ENCODE data around the gene TIMM23.

DNA sequence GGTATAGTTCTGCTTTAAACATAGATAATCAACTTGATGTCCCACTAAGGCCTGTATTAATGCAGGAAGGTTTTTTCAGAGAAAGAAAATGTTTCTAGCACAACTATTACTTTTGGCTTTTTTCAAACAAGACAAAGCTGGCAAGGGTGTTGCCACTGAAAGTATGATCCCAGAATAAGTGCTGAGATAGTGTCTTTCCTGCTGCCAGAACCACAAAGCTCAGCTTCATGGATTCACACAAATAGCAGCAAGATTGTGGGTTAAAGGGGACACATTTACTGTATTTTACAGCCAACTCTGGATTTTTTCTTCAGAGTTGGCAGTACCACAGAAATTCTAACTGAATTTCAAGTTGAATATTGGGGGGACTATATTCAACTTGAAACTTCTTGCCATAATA lies 53.8 kb downstream of the TIMM23 start:
- TF ChIP-seq ATF1 (CRISPR knock-in tag; IDR thresholded peaks at IDR 0.05) (no peak), USF1 (CRISPR knock-in tag; IDR thresholded peaks at IDR 0.05) (no peak), SP1 (CRISPR knock-in tag; conservative IDR thresholded peaks at IDR 0.05) (no peak), ELF4 (CRISPR knock-in tag; IDR thresholded peaks at IDR 0.05; ENCODE audit: low read depth) (no peak), JUN (CRISPR knock-in tag; IDR thresholded peaks at IDR 0.05) (no peak)
- TF ChIP-seq, protein P1, sequence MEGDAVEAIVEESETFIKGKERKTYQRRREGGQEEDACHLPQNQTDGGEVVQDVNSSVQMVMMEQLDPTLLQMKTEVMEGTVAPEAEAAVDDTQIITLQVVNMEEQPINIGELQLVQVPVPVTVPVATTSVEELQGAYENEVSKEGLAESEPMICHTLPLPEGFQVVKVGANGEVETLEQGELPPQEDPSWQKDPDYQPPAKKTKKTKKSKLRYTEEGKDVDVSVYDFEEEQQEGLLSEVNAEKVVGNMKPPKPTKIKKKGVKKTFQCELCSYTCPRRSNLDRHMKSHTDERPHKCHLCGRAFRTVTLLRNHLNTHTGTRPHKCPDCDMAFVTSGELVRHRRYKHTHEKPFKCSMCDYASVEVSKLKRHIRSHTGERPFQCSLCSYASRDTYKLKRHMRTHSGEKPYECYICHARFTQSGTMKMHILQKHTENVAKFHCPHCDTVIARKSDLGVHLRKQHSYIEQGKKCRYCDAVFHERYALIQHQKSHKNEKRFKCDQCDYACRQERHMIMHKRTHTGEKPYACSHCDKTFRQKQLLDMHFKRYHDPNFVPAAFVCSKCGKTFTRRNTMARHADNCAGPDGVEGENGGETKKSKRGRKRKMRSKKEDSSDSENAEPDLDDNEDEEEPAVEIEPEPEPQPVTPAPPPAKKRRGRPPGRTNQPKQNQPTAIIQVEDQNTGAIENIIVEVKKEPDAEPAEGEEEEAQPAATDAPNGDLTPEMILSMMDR (IDR thresholded peaks at IDR 0.05): no peak
- TF ChIP-seq, protein P2, sequence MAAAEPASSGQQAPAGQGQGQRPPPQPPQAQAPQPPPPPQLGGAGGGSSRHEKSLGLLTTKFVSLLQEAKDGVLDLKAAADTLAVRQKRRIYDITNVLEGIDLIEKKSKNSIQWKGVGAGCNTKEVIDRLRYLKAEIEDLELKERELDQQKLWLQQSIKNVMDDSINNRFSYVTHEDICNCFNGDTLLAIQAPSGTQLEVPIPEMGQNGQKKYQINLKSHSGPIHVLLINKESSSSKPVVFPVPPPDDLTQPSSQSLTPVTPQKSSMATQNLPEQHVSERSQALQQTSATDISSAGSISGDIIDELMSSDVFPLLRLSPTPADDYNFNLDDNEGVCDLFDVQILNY (CRISPR knock-in tag; IDR thresholded peaks at IDR 0.05): no peak
- TF ChIP-seq, protein P3, sequence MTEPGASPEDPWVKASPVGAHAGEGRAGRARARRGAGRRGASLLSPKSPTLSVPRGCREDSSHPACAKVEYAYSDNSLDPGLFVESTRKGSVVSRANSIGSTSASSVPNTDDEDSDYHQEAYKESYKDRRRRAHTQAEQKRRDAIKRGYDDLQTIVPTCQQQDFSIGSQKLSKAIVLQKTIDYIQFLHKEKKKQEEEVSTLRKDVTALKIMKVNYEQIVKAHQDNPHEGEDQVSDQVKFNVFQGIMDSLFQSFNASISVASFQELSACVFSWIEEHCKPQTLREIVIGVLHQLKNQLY (CRISPR knock-in tag; IDR thresholded peaks at IDR 0.05): no peak
- TF ChIP-seq, protein P4, sequence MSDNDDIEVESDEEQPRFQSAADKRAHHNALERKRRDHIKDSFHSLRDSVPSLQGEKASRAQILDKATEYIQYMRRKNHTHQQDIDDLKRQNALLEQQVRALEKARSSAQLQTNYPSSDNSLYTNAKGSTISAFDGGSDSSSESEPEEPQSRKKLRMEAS (CRISPR knock-in tag; IDR thresholded peaks at IDR 0.05): no peak

Measured in WTC11 (cell line).